ENCODE data around the gene CEP112.
"Not testable (repeated sequence)": the region's sequence is repeated elsewhere in the genome, so short reads cannot be mapped to it uniquely, and the experiment has no call there.

Gene CEP112

GRCh38 chr17:65886315-65887245 lies 305.4 kb downstream of the CEP112 start:
- no peak for DNase-seq (ENCODE audit: low read depth)

DNA sequence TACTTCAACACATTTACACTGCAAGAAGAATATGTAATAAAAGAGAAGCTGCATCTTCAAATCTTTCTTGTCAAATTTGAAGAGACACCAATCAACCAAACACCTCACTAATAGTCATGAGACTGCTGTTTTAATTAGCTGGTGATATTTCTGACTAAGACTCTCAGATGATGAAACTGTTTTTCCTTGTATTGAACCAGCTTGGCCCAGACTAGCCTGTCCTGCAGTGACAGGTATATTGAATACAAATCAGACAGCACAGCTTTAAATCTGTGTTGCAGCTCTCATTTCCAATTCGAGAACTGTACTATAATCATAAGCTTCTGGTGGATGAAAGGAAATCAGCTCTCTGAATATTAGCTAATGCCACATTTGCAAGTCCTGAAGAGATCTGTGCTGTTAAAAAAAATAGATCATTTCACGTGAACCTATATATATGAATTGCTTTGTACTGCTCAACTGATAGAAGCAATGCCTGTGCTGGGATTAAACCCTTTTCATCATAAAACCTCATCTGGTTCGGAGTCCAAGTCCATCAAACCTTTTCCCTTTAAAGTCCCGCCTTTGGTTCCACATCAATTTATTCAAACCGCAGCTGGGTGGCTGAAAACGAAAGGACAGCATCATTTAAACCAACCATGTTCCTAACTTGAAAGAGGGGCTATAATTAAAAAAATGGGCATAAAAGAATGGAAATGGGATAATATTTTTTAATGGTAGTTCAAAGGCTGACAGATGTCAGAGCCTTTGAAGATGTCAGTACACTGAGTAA lies 306.2 kb downstream of the CEP112 start:
- no peak for DNase-seq (ENCODE audit: low read depth)

DNA sequence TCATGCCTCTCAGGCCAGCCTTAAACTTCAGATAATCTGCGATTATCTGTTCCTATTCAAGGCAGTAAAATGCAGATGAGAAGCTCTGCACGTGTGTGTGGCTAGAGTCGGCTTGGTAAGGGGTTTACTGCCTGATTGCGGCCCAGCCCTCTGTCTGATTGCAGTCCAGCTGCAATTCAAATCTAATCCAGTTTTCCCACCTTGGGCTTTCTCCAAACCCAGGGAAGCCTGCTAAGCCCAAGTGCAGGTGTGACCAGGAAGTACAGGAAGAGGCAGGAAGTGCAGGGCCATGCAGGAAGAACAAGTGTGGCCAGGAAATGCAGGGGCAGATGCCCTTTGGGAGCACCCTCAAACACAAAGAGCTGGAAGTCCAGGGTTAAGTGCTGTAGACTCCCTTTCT lies 314.9 kb downstream of the CEP112 start:
- DNase-seq (ENCODE audit: low read depth) = no peak

DNA sequence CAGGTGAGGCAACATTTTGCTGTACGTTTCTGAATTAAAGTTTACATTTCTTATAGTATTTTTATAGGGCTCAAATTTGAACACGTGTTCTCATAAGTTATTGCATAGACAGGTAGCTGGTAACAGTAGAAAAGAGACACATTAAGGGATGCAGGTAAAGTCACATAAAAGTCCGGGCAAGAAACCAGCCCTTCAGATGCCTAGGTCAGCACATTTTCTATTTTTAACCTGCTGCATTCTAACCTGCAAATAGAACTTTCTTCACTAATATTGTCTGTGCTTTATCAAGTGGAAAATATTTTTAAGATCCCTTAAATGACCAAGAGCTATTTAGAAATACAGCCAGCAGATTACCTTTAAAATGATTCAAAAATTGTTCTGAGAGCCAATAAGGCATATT lies 323.1 kb downstream of the CEP112 start:
- no peak for DNase-seq (ENCODE audit: low read depth)

DNA sequence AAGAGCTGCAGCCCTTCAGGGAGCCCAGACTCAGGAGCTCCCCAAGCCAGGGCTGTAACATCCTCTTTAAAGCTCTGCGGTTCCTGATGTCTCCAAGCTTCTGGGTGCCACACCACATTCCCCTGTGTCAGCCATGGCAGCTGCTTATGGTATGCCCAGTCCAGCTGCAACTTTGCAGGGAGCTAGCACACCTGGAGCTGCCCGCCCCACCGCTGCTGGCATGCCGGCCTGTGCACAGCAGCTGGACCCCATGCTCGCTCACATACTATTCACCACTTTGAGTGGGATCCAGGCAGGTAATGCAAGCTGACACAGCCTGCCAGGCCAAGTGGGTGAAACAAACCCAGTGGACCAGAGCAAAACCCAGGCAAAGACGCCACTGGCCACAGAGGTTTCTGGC lies 324.9 kb downstream of the CEP112 start:
- DNase-seq (ENCODE audit: low read depth) = no peak

DNA sequence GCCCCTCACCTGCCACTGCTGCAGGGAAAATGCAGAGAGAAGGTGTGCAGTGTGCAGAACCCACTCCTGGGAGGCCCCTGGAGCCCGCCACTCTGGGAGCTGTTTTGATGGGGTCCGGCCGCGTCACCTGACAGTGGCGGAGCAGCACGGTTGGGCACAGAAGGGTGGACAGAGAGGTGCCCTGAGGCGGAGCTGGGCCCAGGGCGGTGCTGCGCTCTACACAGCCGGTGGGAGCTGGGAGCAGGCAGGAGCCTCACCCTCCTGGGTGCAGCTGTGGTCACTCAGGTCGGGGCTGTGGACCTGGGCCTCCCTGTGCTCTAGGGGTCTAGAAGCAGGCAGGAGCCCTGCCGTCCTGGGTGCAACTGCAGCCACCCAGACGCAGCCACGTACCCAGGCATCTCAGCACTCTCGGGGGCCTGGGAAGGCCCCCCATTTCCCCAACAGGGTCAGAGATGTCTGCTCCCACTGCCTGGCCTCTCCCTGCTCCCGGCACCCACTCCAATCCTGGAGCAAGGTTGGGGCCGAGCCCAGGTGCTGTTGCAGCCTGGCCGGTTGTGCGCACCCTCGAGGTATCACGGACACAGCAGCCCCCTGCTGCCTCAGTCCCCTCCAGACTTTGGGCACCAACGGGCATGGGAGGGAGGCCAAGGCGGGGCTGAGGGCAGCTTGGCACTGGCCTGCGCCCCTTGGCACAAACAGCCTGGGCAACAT lies 326.1 kb downstream of the CEP112 start:
- DNase-seq (ENCODE audit: low read depth) = no peak

DNA sequence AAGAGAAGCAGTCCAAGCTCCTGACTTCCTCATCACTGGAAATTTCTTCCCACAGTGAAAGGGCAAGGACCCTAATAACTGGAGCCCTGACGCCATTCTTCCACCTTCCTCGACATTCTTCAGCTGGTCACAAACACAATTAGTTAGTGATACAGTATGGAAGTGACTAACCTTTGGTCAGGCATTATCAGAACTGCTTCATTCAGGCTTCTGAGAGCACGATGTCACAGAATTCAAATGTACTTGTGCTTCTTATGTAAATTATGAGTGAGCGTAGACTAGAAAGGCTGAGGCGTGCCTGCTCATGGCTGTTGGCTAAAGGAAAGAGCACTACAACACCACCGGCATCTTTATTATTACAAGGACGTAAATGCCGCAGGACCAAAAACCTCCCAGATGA lies 327.5 kb downstream of the CEP112 start:
- DNase-seq (ENCODE audit: low read depth) = no peak

DNA sequence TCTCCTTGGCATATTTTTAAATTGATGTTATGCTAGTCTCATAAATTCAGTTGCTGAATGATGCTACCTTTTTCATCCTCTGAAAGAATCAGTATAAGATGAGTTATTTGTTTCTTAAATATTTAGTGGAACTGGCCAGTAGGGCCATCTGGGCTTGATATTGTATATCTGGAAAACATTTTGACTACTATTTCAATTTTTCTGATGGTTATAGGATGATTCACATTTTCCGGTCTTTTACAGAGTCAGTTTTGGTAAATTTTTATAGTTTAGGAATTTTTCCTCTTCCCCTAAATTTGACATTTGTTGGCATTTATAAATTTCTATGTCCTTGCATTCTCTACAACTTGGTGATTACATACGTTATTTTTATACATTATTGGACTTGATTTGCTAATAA lies 334.2 kb downstream of the CEP112 start:
- DNase-seq (ENCODE audit: low read depth) = peak; percentile 4

- DNase-seq (ENCODE audit: low read depth) = peak; percentile 40
Observed at GRCh38 chr17:65856865-65857264, 335.1 kb downstream of the CEP112 start.

- peak; percentile 2 for DNase-seq (ENCODE audit: low read depth)
Observed at GRCh38 chr17:65855675-65856074, 336.3 kb downstream of the CEP112 start.

DNA sequence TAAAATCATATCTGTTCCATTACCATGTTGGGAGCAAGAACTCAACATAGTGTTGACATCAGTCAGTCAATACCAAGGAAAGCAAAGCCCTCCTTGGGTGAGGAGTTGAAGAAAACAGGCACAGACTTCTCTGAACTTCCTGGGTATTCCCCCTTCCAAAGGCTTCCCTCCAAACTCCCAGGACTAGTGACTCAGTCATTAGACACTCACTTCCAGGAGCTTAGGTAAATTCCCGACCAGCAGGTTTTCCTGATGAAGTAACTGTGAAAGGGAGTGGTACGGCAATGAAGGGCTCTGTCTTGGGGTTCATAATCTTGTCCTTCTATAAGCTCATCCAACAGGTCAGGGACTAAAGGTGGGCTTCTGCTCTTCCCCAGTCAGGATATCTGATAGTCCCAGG lies 336.7 kb downstream of the CEP112 start:
- peak; percentile 77 for DNase-seq (ENCODE audit: low read depth)

- DNase-seq (ENCODE audit: low read depth) = no peak
Observed at GRCh38 chr17:65853816-65854215, 338.1 kb downstream of the CEP112 start.

GRCh38 chr17:65852911-65853310 lies 339.0 kb downstream of the CEP112 start:
- DNase-seq (ENCODE audit: low read depth) = no peak

- no peak for DNase-seq (ENCODE audit: low read depth)
Observed at GRCh38 chr17:65851965-65852736, 339.8 kb downstream of the CEP112 start.

DNA sequence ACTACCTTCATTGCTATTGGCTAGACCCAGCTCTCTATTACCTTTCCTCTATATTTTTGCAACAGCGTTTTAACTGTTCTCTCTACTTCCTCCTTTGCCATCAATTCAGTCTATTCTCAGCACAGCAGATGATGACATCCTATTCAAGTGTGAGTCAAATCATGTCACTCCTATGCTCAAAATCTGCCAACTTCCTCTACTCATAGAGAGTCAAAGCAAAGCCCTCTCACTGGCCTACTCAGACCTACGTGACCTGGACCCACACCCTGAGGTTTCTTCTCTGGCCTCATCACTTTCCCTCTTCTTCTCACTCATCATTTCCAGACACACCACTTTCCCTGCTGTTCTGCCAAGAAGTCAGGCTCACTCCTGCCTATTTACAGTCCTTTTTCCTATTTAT lies 341.4 kb downstream of the CEP112 start:
- peak; percentile 59 for DNase-seq (ENCODE audit: low read depth)

DNA sequence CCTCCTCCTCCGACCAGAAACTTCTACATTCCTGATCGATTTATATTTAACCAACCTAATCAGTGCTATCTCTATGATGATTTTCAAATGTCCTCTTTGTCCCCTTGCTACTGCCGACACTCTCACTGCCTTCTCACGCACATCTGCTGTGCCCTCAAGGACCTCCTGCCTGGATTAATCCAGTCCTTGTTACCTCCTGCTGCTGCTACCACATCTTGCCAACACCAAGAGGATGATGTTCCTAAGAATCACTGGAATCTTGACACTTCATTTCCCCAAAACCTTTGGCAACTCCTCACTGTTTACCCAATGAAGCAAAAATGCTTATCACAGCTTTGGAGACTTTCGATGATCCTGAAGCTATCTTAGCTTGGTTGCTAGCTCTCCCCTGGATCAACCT lies 343.2 kb downstream of the CEP112 start:
- no peak for DNase-seq (ENCODE audit: low read depth)

DNA sequence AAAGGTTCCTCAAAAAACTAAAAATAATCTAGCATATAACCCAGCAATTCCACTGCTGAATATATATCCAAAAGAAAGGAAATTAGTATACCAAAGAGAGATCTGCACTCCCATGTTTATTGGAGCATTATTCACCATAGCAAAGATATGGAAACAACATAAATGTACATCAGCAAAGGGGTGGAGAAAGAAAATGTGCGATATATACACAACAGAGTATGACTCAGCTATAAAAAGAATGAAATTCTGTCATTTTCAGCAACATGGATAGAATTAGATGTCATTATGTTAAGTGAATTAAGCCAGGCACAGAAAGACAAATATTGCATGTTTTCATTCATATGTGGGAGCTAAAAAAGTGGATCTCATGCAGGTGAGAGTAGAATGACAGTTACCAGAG lies 350.8 kb downstream of the CEP112 start:
- DNase-seq (ENCODE audit: low read depth) = no peak

DNA sequence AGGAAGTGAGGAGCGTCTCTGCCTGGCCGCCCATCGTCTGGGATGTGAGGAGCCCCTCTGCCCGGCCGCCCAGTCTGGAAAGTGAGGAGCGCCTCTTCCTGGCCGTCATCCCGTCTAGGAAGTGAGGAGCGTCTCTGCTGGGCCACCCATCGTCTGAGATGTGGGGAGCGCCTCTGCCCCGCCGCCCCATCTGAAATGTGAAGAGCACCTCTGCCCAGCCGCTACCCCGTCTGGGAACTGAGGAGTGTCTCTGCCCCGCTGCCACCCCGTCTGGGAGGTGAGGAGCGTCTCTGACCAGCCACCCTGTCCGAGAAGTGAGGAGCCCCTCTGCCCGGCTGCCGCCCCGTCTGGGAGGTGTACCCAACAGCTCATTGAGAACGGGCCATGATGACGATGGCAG lies 354.7 kb downstream of the CEP112 start:
- not testable (repeated sequence) for DNase-seq (ENCODE audit: low read depth)

DNA sequence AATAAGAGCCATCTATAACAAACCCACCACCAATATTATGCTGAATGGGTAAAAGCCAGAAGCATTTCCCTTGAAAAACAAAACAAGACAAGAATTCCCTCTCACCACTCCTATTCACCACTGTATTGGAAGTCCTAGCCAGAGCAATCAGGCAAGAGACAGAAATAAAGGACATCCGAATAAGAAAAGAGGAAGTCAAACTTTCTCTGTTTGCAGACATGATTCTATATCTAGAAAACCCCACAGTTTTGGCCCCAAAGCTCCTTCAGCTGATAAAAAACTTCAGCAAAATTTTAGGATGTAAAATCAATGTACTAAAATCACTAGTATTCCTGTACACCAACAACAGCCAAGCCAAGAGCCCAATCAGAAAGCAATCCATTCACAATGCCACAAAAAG lies 358.7 kb downstream of the CEP112 start:
- DNase-seq (ENCODE audit: low read depth) = no peak

DNA sequence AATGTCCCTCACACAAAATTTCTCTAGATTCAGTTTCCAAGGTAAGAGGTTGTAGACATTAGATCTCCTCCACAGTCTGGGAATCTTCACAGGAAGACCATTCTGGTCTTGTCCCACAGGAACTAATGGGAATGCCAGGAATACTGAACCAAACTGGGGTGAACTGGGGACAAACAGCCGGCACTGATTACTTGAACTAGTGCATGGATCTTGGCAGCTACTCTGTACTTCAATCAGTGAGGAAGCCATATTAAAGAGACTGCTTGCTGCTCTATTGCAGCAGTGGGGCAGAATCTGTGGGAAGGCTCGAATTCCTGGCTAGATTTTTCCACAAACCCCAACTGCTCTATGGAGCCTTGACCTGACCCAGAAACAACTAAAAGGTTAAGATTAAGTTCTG lies 361.6 kb downstream of the CEP112 start:
- no peak for DNase-seq (ENCODE audit: low read depth)

DNA sequence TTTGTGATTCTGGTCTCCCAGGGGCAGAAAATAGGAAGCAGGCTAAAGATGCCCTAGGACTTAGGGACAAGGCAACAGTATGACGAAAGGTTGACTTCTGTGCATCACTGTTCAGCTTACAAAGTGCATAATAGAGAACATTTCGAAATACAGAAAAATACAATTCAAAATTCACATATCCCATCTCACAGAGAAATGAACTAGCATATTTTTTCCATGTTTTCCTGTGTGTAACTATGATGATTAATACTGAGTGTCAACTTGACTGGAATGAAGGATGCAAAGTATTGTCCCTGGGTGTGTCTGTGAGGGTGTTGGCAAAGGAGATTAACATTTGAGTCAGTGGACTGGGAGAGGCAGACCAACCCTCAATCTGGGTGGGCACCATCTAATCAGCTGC lies 365.4 kb downstream of the CEP112 start:
- DNase-seq (ENCODE audit: low read depth) = not testable (repeated sequence)

- no peak for DNase-seq (ENCODE audit: low read depth)
Observed at GRCh38 chr17:65824901-65825300, 367.0 kb downstream of the CEP112 start.

Measured in ELR (cell line).